ENCODE results near the gene OR56A1.

OR56A1 gene

GRCh38 chr11:6057452-6057851 is 26.9 kb upstream of the OR56A1 start:
- TF ChIP-seq CTCF (IDR thresholded peaks at IDR 0.05; ENCODE audit: extremely low read depth, insufficient read depth, missing control alignments), result no peak
- in situ Hi-C loops (cut with MboI; ENCODE audit: low pct_unique_long_range_greater_than_20kb, low sequenced_read_pairs, unreplicated experiment), result no loop called here
- DNase-seq (ENCODE audit: low spot score), result no peak

- in situ Hi-C loops (cut with MboI; ENCODE audit: low pct_unique_long_range_greater_than_20kb, low sequenced_read_pairs, unreplicated experiment), result no loop called here
- no peak for DNase-seq (ENCODE audit: low spot score)
- TF ChIP-seq CTCF (IDR thresholded peaks at IDR 0.05; ENCODE audit: extremely low read depth, insufficient read depth, missing control alignments), result no peak
Observed at GRCh38 chr11:6055569-6055968, 25.0 kb upstream of the OR56A1 start.

- no peak for TF ChIP-seq CTCF (IDR thresholded peaks at IDR 0.05; ENCODE audit: extremely low read depth, insufficient read depth, missing control alignments)
- in situ Hi-C loops (cut with MboI; ENCODE audit: low pct_unique_long_range_greater_than_20kb, low sequenced_read_pairs, unreplicated experiment), result no loop called here
Observed at GRCh38 chr11:6052374-6052773, 21.8 kb upstream of the OR56A1 start.

GRCh38 chr11:6040874-6041273 is 10.3 kb upstream of the OR56A1 start:
- in situ Hi-C loops (cut with MboI; ENCODE audit: low pct_unique_long_range_greater_than_20kb, low sequenced_read_pairs, unreplicated experiment), result no loop called here
- no peak for DNase-seq (ENCODE audit: low spot score)
- no peak for TF ChIP-seq CTCF (IDR thresholded peaks at IDR 0.05; ENCODE audit: extremely low read depth, insufficient read depth, missing control alignments)

More at GRCh38 chr11:6052374-6052773, 21.8 kb upstream of the OR56A1 start:
- no peak for DNase-seq (ENCODE audit: low spot score)

- DNase-seq (ENCODE audit: low spot score), result no peak
Observed at GRCh38 chr11:6027501-6027900, 3.1 kb downstream of the OR56A1 start.

GRCh38 chr11:6025056-6025455 is 5.5 kb downstream of the OR56A1 start:
- no peak for DNase-seq (ENCODE audit: low spot score)
- in situ Hi-C loops (cut with MboI; ENCODE audit: low pct_unique_long_range_greater_than_20kb, low sequenced_read_pairs, unreplicated experiment), result no loop called here
- TF ChIP-seq CTCF (IDR thresholded peaks at IDR 0.05; ENCODE audit: extremely low read depth, insufficient read depth, missing control alignments), result no peak

More at GRCh38 chr11:6027501-6027900, 3.1 kb downstream of the OR56A1 start:
- in situ Hi-C loops (cut with MboI; ENCODE audit: low pct_unique_long_range_greater_than_20kb, low sequenced_read_pairs, unreplicated experiment), result no loop called here
- no peak for TF ChIP-seq CTCF (IDR thresholded peaks at IDR 0.05; ENCODE audit: extremely low read depth, insufficient read depth, missing control alignments)

GRCh38 chr11:6022956-6023355 is 7.6 kb downstream of the OR56A1 start:
- peak; percentile 49 for TF ChIP-seq CTCF (IDR thresholded peaks at IDR 0.05; ENCODE audit: extremely low read depth, insufficient read depth, missing control alignments)
- in situ Hi-C loops (cut with MboI; ENCODE audit: low pct_unique_long_range_greater_than_20kb, low sequenced_read_pairs, unreplicated experiment), result loop anchor here (25.0 kb wide), 1 partner anchor 314 kb away; no protein-coding TSS in a partner anchor
- DNase-seq (ENCODE audit: low spot score), result peak; percentile 31

Measured in GM13977 (cell line).